Ishikawa (cell line): ENCODE results near the gene CTNNA3.

Experiments
- CREB1 ChIP-seq: IDR thresholded peaks from 2 replicates; pipeline ENCODE4 v1.6.1; 2012; ENCODE audit warnings: low read depth
- EGR1 ChIP-seq: IDR thresholded peaks from 2 replicates; pipeline ENCODE4 v1.6.1; 2012
- EP300 ChIP-seq: IDR thresholded peaks from 2 replicates; pipeline ENCODE4 v1.6.1; 2012; ENCODE audit warnings: borderline replicate concordance
- FOXM1 ChIP-seq: IDR thresholded peaks from 2 replicates; pipeline ENCODE4 v1.6.1; 2012; ENCODE audit warnings: low read depth, borderline replicate concordance
- NFIC ChIP-seq: IDR thresholded peaks from 2 replicates; pipeline ENCODE4 v1.6.1; 2012
- RAD21 ChIP-seq: IDR thresholded peaks from 2 replicates; pipeline ENCODE4 v1.6.1; 2012; ENCODE audit warnings: low read depth
- TAF1 ChIP-seq: IDR thresholded peaks from 2 replicates; pipeline ENCODE4 v1.6.1; 2012; ENCODE audit warnings: low read depth, mild to moderate bottlenecking
- TCF12 ChIP-seq: IDR thresholded peaks from 2 replicates; pipeline ENCODE4 v1.6.1; 2012; ENCODE audit warnings: low read depth
- TEAD4 ChIP-seq: IDR thresholded peaks from 2 replicates; pipeline ENCODE4 v1.6.1; 2012
- YY1 ChIP-seq: IDR thresholded peaks from 2 replicates; pipeline ENCODE4 v1.6.1; 2012; ENCODE audit warnings: low read depth
- ZBTB7A ChIP-seq: IDR thresholded peaks from 2 replicates; pipeline ENCODE4 v1.6.1; 2012; ENCODE audit warnings: low read depth
- TF ChIP-seq, protein P1 (sequence below): IDR thresholded peaks from 2 replicates; pipeline ENCODE4 v1.6.1; 2012; ENCODE audit warnings: low read depth, mild to moderate bottlenecking
- TF ChIP-seq, protein P2 (sequence below): IDR thresholded peaks from 2 replicates; pipeline ENCODE4 v1.6.1; 2012
- TF ChIP-seq, protein P3 (sequence below): IDR thresholded peaks from 2 replicates; pipeline ENCODE4 v1.6.1; 2012

DNA sequence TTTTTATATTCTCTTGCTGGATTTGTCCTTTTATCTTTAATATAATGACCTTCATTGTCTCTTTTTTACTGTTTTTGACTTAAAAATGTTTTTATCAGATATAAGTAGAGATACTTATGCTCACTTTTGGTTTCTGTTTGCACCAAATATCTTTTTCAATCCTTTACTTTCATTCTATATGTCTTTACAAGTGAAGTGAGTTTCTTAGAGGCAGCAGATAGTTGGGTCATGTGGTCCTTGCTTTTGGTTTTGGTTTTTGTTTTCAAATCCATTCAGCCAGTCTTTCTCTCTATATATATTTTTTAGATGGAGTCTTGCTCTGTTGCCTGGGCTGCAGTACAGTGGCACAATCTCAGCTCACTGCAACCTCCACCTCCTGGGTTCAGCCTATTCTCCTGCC is 1702.5 kb downstream of the CTNNA3 start:
- no peak for TF ChIP-seq EP300
- no peak for TF ChIP-seq TCF12
- TF ChIP-seq, protein P1, sequence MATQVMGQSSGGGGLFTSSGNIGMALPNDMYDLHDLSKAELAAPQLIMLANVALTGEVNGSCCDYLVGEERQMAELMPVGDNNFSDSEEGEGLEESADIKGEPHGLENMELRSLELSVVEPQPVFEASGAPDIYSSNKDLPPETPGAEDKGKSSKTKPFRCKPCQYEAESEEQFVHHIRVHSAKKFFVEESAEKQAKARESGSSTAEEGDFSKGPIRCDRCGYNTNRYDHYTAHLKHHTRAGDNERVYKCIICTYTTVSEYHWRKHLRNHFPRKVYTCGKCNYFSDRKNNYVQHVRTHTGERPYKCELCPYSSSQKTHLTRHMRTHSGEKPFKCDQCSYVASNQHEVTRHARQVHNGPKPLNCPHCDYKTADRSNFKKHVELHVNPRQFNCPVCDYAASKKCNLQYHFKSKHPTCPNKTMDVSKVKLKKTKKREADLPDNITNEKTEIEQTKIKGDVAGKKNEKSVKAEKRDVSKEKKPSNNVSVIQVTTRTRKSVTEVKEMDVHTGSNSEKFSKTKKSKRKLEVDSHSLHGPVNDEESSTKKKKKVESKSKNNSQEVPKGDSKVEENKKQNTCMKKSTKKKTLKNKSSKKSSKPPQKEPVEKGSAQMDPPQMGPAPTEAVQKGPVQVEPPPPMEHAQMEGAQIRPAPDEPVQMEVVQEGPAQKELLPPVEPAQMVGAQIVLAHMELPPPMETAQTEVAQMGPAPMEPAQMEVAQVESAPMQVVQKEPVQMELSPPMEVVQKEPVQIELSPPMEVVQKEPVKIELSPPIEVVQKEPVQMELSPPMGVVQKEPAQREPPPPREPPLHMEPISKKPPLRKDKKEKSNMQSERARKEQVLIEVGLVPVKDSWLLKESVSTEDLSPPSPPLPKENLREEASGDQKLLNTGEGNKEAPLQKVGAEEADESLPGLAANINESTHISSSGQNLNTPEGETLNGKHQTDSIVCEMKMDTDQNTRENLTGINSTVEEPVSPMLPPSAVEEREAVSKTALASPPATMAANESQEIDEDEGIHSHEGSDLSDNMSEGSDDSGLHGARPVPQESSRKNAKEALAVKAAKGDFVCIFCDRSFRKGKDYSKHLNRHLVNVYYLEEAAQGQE = no peak
- no peak for TF ChIP-seq CREB1
- no peak for TF ChIP-seq NFIC
- TF ChIP-seq ZBTB7A = no peak
- TF ChIP-seq, protein P2, sequence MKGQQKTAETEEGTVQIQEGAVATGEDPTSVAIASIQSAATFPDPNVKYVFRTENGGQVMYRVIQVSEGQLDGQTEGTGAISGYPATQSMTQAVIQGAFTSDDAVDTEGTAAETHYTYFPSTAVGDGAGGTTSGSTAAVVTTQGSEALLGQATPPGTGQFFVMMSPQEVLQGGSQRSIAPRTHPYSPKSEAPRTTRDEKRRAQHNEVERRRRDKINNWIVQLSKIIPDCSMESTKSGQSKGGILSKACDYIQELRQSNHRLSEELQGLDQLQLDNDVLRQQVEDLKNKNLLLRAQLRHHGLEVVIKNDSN = no peak
- no peak for TF ChIP-seq TAF1
- TF ChIP-seq RAD21 = no peak
- TF ChIP-seq TEAD4 = no peak
- TF ChIP-seq YY1 = no peak
- TF ChIP-seq FOXM1 = no peak
- TF ChIP-seq, protein P3, sequence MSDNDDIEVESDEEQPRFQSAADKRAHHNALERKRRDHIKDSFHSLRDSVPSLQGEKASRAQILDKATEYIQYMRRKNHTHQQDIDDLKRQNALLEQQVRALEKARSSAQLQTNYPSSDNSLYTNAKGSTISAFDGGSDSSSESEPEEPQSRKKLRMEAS = no peak
- no peak for TF ChIP-seq EGR1
